RWPE1 (cell line): Measurements from ENCODE around the gene NECAP2.

Experiments used
- CTCF ChIA-PET: fragments of 350-600 bp; sonication (Branson Sonifier 250); formaldehyde crosslinking; extraction: SDS; loops from one replicate; lab custom pipeline; 2021; lab: Yijun Ruan, JAX
- POLR2A ChIA-PET: fragments of 400-600 bp; formaldehyde crosslinking; extraction: SDS; loops from one replicate; lab custom pipeline; 2020; ENCODE audit warnings: antibody characterized with exemption; ENCODE audit not compliant: low non-redundant PET; lab: Yijun Ruan, JAX
- DNase-seq: peaks from one replicate; pipeline ENCODE4 v3.0.0; 2012; ENCODE audit warnings: low spot score
- H3K27ac ChIP-seq: fragments of 450-650 bp; 2 replicates; pipeline ENCODE4 v1.5.1; 2017
- CTCF ChIP-seq: fragments of 450-650 bp; conservative IDR thresholded peaks from 2 replicates; pipeline ENCODE4 v1.5.1; 2017; ENCODE audit warnings: low read depth, mild to moderate bottlenecking

The NECAP2 gene

GRCh38 chr1:16436946-16437474 is 3.5 kb upstream of the NECAP2 start, which contains the start of gene SPATA21:
Gene SPATA21, minus strand, starts transcription at chr1:16437424. Its CDS starts 6,053 bp downstream, at chr1:16431371.
- no peak within 1 kb of the TSS; the same call in 1 of the 2 replicates for H3K27ac ChIP-seq
- CTCF ChIA-PET: no interaction called here
- no peak for TF ChIP-seq CTCF
- POLR2A ChIA-PET: no interaction called here
- no peak for DNase-seq

DNA sequence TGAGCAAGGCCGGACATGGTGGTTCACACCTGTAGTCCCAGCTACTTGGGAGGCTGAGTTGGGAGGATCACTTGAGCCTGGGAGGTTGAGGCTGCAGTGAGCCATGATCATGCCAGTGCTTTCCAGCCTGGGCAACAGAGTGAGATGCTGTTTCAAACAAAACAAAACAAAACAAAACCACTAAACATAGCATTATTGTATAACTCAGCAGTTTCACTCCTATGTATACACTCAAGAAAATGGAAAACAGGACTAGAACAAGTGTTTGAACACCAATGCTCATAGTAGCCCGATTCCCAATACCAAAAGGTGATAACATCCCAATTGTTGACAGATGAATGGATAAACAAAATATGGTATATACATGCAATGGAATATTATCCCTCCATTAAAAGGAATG is 2.0 kb upstream of the NECAP2 start:
- no peak for TF ChIP-seq CTCF
- H3K27ac ChIP-seq: no peak overlapping the region; the same call in 1 of the 2 replicates
- no peak for DNase-seq
- CTCF ChIA-PET: interaction anchor here (0.6 to 2.1 kb wide), 2 partner anchors 11 to 411 kb away, joined by 3 to 9 read pairs; no protein-coding TSS in a partner anchor
- POLR2A ChIA-PET: no interaction called here

DNA sequence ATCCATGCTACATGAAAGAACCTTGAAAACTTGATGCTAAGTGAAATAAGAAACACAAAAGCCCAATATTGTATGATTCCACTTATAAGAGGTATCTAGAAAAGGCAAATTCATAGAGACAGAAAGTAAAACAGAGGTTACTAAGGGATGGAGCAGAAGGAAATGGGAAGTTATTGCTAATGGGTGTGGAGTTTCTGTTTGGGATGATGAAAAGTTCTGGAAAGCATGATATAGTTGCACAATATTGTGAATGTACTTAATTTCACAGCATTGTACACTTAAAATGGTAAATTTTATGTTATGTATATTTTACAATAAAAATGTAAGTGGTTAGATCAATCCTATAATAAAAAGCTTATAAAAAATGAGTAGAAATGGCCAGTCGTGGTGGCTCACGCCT is 1.6 kb upstream of the NECAP2 start:
- H3K27ac ChIP-seq: peak overlapping the region; percentile 67; the same call in 1 of the 2 replicates
- DNase-seq: no peak
- TF ChIP-seq CTCF: no peak
- ChIA-PET POLR2A (no interaction called here), CTCF (interaction anchor here (0.6 to 2.1 kb wide), 3 partner anchors 10 to 486 kb away, joined by 3 to 9 read pairs (median 3); no protein-coding TSS in a partner anchor)

DNA sequence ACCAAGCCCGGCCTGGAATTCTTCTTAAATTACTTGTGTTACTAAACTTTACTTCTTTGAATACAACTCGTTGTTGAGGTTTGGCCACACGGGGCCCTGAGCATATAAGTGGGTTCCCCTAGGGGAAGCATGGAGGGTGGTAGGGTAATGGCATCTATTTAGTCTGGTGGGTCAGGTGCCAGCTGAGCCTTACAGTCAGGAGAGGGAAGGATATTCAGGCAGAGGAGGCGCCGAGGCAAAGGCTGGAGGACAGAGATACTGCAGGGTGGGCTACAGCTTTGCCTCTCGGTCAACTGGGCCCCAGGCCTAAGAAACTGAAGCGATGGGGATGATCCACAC is 424 bp upstream of the NECAP2 start:
- H3K27ac ChIP-seq: peak overlapping the region; percentile 75
- no peak for TF ChIP-seq CTCF
- ChIA-PET POLR2A (no interaction called here), CTCF (interaction anchor here (0.6 to 2.1 kb wide), 15 partner anchors 9 to 259 kb away, joined by 3 to 9 read pairs (median 4); no protein-coding TSS in a partner anchor)
- no peak for DNase-seq

- POLR2A ChIA-PET: no interaction called here
- CTCF ChIA-PET: interaction anchor here (0.6 to 0.7 kb wide), 2 partner anchors 9 to 1190 kb away, joined by 3 to 4 read pairs; no protein-coding TSS in a partner anchor
- peak; percentile 48 for DNase-seq
- peak overlapping the region; percentile 75 for H3K27ac ChIP-seq
- TF ChIP-seq CTCF: no peak
These were observed 750 bp downstream of the NECAP2 start for GRCh38 chr1:16441282-16441665.

- POLR2A ChIA-PET: no interaction called here
These were observed 1.7 kb downstream of the NECAP2 start for GRCh38 chr1:16442265-16442664.

More at GRCh38 chr1:16442265-16442664, 1.7 kb downstream of the NECAP2 start:
- no peak for TF ChIP-seq CTCF
- H3K27ac ChIP-seq: no peak overlapping the region
- CTCF ChIA-PET: interaction anchor here (0.6 kb wide), 1 partner anchor 16 kb away, joined by 3 read pairs; no protein-coding TSS in a partner anchor
- DNase-seq: no peak
